ENCODE data around the gene TWNK. TPM values are rescaled to one million over a fixed set of nuclear protein-coding genes. Genes with fewer than 3 reads are reported as not detected.

TWNK gene
- 41.4 to 52.8 TPM (median 44.9 TPM) in 5 replicates for total RNA-seq (2022; extraction: Qiagen RNA extraction; ENCODE audit: low read depth)

DNA sequence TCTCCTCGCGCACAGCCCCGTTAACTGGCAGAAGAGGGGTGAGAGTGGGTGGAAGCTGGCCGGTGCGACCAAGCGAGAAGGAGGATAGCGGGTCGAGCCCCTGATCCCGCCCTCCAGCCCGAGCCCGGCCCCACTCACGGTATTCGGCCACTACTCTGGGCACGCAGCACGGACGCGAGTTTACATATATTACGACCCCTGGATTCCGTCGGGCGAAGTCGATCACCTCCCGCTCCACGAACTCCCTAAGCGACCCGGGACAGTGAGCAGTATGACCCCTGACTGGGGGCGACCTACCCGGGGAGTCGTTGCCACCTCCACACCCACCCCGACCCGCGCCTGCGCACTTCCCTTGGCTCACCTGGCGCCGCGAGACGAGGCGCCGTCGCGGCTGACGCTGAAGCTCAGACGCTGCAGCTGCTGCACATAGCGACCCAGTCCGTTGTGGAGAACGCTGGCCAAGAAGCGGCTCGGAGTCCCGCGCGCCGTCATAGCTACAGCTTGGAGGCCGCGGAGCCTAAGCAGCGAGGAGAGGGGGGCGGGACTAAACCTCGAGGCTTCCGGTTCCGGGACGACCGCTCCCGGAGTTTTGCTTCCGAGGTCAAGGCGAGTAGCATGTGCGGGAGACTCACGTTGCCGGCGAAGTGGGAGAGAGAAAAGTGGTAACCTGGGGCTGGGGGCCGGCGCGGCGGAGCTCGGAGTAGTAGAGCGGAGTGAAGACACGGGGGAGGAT, at the start of gene TWNK, which contains the start of gene MRPL43:
TWNK (plus strand) TSS at position 592 of the 733 bp plus-strand sequence. CDS start 668 bp downstream, outside the sequence.
MRPL43 (minus strand) TSS at position 546 of the 733 bp plus-strand sequence; CDS start at position 492, 54 bp downstream.

DNA sequence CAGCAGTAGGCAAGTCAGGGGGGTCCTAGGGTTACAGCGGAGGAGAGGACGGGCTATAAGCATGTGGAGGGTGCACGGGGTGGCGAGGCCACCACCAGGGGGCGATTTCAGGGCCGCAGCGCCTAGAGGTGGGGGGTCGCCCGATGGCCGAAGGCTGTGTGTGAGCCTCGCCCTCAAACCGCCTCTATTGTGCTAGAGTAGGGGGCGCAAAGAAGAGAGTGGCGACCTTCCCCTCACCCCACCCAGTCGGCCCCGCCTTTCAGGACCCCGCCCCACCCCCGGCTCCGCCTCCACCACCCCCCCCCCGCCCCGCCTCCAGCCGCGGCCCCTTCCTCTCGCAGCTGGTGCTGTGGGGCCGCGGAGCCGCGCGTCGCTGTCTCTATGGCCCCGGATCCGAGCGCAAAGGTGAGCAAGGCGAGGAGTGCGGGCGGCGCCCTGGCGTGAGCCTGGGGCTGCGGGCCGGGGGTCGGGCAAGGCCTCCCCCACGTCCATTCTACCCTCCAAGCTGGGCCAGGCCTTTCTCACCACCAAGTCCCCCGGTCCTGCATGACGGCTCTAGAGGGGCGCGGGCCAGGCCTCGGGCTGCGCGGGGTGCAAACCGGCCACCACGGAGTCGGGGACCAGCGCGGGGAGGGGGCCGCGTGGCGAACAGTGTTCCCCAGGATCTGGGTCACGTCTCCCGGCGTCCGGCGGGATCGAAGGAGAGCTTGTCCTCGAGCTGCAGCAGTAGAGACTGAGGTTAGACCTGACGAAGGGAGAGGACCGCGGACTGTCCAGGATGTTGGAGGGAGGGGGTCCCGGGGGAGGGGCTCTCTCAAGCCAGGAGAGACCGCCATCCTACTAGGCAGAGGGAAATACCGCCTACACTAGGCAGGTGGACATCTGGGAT, 17.9 kb upstream of the TWNK start, which contains the start of gene SEMA4G:
SEMA4G (plus strand) TSS at position 318 of the 889 bp plus-strand sequence. CDS start 3,409 bp downstream, outside the sequence.

DNA sequence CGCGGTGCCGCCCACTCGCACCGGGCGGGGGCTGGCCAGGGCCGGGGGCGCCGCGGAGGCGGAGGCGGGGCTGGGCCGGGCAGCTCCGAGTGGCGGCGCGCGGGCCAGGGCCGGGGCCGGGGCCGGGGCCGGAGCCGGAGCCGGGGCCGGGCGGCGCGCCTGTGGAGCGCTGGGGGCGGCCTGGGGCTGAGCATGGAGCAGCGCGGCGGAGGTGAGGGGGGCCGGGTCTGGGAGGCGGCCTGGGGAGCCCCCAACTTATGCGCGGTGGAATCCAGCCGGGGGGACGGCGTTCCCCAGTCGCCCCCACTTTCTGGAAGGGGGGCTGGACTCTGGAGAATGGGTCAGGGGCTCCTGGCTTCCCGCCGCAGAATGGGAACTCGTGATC, 12.4 kb downstream of the TWNK start, which contains the start of gene LZTS2:
LZTS2 (plus strand) TSS at position 67 of the 385 bp plus-strand sequence. CDS start 2,731 bp downstream, outside the sequence.

GRCh38 chr10:101031128-101031795, 43.9 kb downstream of the TWNK start, which contains the start of the genes PDZD7 and SFXN3:
TSS of gene PDZD7 (minus strand) at chr10:101031129. CDS start at chr10:101030219, 910 bp downstream.
TSS of gene SFXN3 (plus strand) at chr10:101031234. CDS start at chr10:101034695, 3,461 bp downstream.

Other genes starting within 250 kb of the TWNK start
- gene PAX2, start 242.0 kb upstream of the TWNK start, total RNA-seq (2022; extraction: Qiagen RNA extraction; ENCODE audit: low read depth), result 0.15 to 0.32 TPM (median 0.23 TPM) in 5 replicates
- 9.7 to 10.6 TPM (median 10.4 TPM) in 5 replicates for gene SLF2, start 74.6 kb upstream of the TWNK start, total RNA-seq (2022; extraction: Qiagen RNA extraction; ENCODE audit: low read depth)
- 8.7 to 10.3 TPM (median 9.3 TPM) in 5 replicates for gene SEMA4G, start 18.0 kb upstream of the TWNK start, total RNA-seq (2022; extraction: Qiagen RNA extraction; ENCODE audit: low read depth)
- gene MRPL43, start within 50 bp of the TWNK start, total RNA-seq (2022; extraction: Qiagen RNA extraction; ENCODE audit: low read depth), result 74.8 to 100 TPM (median 97.2 TPM) in 5 replicates
- 30.1 to 45.2 TPM (median 36.7 TPM) in 5 replicates for gene LZTS2, start 12.3 kb downstream of the TWNK start, total RNA-seq (2022; extraction: Qiagen RNA extraction; ENCODE audit: low read depth)
- 0.44 to 1.2 TPM (median 0.77 TPM) in 5 replicates for gene PDZD7, start 43.6 kb downstream of the TWNK start, total RNA-seq (2022; extraction: Qiagen RNA extraction; ENCODE audit: low read depth)
- gene SFXN3, start 43.7 kb downstream of the TWNK start, total RNA-seq (2022; extraction: Qiagen RNA extraction; ENCODE audit: low read depth), result 36.8 to 48.3 TPM (median 43.8 TPM) in 5 replicates
- 2.2 to 2.9 TPM (median 2.3 TPM) in 5 replicates for gene KAZALD1, start 74.4 kb downstream of the TWNK start, total RNA-seq (2022; extraction: Qiagen RNA extraction; ENCODE audit: low read depth)
- not detected in 5 replicates for gene TLX1, start 143.8 kb downstream of the TWNK start, total RNA-seq (2022; extraction: Qiagen RNA extraction; ENCODE audit: low read depth)
- not detected in 5 replicates for gene LBX1, start 241.9 kb downstream of the TWNK start, total RNA-seq (2022; extraction: Qiagen RNA extraction; ENCODE audit: low read depth)

Data from A549 treated with CpdA at 1 μM for 4 hours (cell line).